ENCODE measurements around the gene DDX3X. TPM values are rescaled to one million over a fixed set of nuclear protein-coding genes. Genes with fewer than 3 reads are reported as not detected.
A peak's percentile ranks its signal among the peaks of the same experiment; 100 is the strongest.

DDX3X gene
- total and polyA plus RNA-seq, 2 of the 4 experiments (the other 2 are of a cell fraction), result 64.8 to 229 TPM

GRCh38 chrX:41288641-41289040, 45.3 kb upstream of the DDX3X start:
- ChIA-PET POLR2A (ENCODE audit: unreplicated experiment) (no interaction called here), CTCF (no interaction called here)
- no peak overlapping the region for H2BK5ac ChIP-seq (ENCODE audit: low read depth, low read length, poor library complexity, severe bottlenecking)
- DNase-seq (no peak), ATAC-seq (ENCODE audit: low read depth) (no peak)
- H3K79me1 ChIP-seq (ENCODE audit: low read depth in 1 of 2, low read length in 2 of 2), result no peaks in the 10 kb centered on the region
- WGBS, 2 experiments (ENCODE audit: extremely low coverage in 2 of 2, insufficient read length in 1 of 2), result no CpG with 5 or more reads among the region's 6 CpGs
- no peak for TF ChIP-seq FOS (IDR thresholded peaks at IDR 0.05; ENCODE audit: low read depth, low read length)
- no peak for TF ChIP-seq ELK1 (IDR thresholded peaks at IDR 0.05; ENCODE audit: borderline replicate concordance, low read depth, low read length)
- TF ChIP-seq RCOR1 (IDR thresholded peaks at IDR 0.05; ENCODE audit: insufficient replicate concordance, low read length), result no peak
- TF ChIP-seq RAD21 (IDR thresholded peaks at IDR 0.05; ENCODE audit: low read length), result no peak
- TF ChIP-seq CHD1 (IDR thresholded peaks at IDR 0.05; ENCODE audit: low read depth, low read length), result no peak
- TF ChIP-seq CTCF (conservative IDR thresholded peaks at IDR 0.05; ENCODE audit: low read depth, low read length), result no peak
- TF ChIP-seq MAFK (IDR thresholded peaks at IDR 0.05; ENCODE audit: low read depth, low read length), result no peak
- TF ChIP-seq POLR2A (IDR thresholded peaks at IDR 0.05; ENCODE audit: low read depth, low read length), result no peak
- no peak for TF ChIP-seq MXI1 (IDR thresholded peaks at IDR 0.05; ENCODE audit: borderline replicate concordance, low read depth, low read length)
- no peak for TF ChIP-seq BHLHE40 (IDR thresholded peaks at IDR 0.05; ENCODE audit: low read depth, low read length)
- TF ChIP-seq MAZ (IDR thresholded peaks at IDR 0.05; ENCODE audit: borderline replicate concordance, low read depth, low read length), result no peak
- TF ChIP-seq CEBPB (IDR thresholded peaks at IDR 0.05; ENCODE audit: low read depth, low read length), result no peak
- H3K4me3 ChIP-seq (ENCODE audit: insufficient read depth, low read depth, low read length), result no peak overlapping the region
- no peak overlapping the region for H3K18ac ChIP-seq (ENCODE audit: low read depth, low read length)
- peaks cover 7% of the 10 kb centered on the region for H3K9me3 ChIP-seq (ENCODE audit: control insufficient read depth, insufficient read depth, low read length)
- H3K4me2 ChIP-seq (ENCODE audit: low read depth, low read length), result no peak overlapping the region
- in situ Hi-C loops (cut with MboI; ENCODE audit: low sequenced_read_pairs), result loop anchor here (25.0 kb wide), 1 partner anchor 474 kb away; no protein-coding TSS in a partner anchor
- H3K56ac ChIP-seq (ENCODE audit: extremely low read depth, insufficient read depth, low read length), result no peak overlapping the region
- H2BK15ac ChIP-seq (ENCODE audit: low read depth, low read length), result no peak overlapping the region
- no peak overlapping the region for H4K5ac ChIP-seq (ENCODE audit: low read depth, low read length)
- dilution Hi-C loops (cut with HindIII; ENCODE audit: low sequenced_read_pairs, unreplicated experiment), result no loop called here
- H3K36me3 ChIP-seq (ENCODE audit: control insufficient read depth, insufficient read depth, low read length), result no peaks in the 10 kb centered on the region
- H4K91ac ChIP-seq (ENCODE audit: insufficient read depth, low read depth, low read length), result no peak overlapping the region
- no peak overlapping the region for H2AK9ac ChIP-seq (replicated peaks; ENCODE audit: low read depth, low read length, poor library complexity)
- intact Hi-C loops (cut with micrococcal nuclease), result no loop called here
- no peak overlapping the region for H2BK20ac ChIP-seq (ENCODE audit: low read depth, low read length)
- no peaks in the 10 kb centered on the region for H4K20me1 ChIP-seq (ENCODE audit: insufficient read depth, low read length)
- no peak overlapping the region for H2AK5ac ChIP-seq (ENCODE audit: low read depth, low read length)
- H2BK120ac ChIP-seq (ENCODE audit: low read depth, low read length), result no peak overlapping the region
- H3K14ac ChIP-seq (replicated peaks; ENCODE audit: low read depth, low read length), result no peak overlapping the region
- no peak overlapping the region for H3K4ac ChIP-seq (ENCODE audit: low read depth, low read length)
- no peak overlapping the region for H3K9ac ChIP-seq (ENCODE audit: low read depth, low read length)
- no peaks in the 10 kb centered on the region for H3K9me1 ChIP-seq (ENCODE audit: insufficient read depth, low read length)
- H3K23ac ChIP-seq (ENCODE audit: low read depth, low read length), result 0 out of 2 replicates have a peak overlapping the region, but pooled peaks have one; percentile 46
- BruUV-seq (replicated peaks), result no TSS peak
- H2AFZ ChIP-seq (replicated peaks; ENCODE audit: low read length, poor library complexity), result no peak overlapping the region
- no peaks in the 10 kb centered on the region for H3K4me1 ChIP-seq (ENCODE audit: control insufficient read depth, insufficient read depth, low read length)
- peaks cover 15% of the 10 kb centered on the region; the same call in 1 of the 2 replicates for H3K27me3 ChIP-seq (ENCODE audit: control insufficient read depth, insufficient read depth, low read length)
- H3K27ac ChIP-seq (ENCODE audit: insufficient read depth, low read length), result no peak overlapping the region
- H4K8ac ChIP-seq (ENCODE audit: low read depth in 2 of 2, low read length in 2 of 2), result no peak overlapping the region

All from IMR-90 (cell line).